GM10248 (cell line): ENCODE data around the gene TEX9.

ENCODE experiments used
- CTCF ChIA-PET: fragments of 300-600 bp; sonication (Branson Sonifier 250); formaldehyde crosslinking; extraction: SDS; loops from one replicate; lab custom pipeline; 2021; ENCODE audit warnings: antibody characterized with exemption; lab: Yijun Ruan, JAX
- POLR2A ChIA-PET: fragments of 350-650 bp; sonication (Branson Sonifier 250); formaldehyde crosslinking; extraction: SDS; loops from one replicate; lab custom pipeline; 2020; ENCODE audit warnings: antibody characterized with exemption; lab: Yijun Ruan, JAX
- DNase-seq: peaks from one replicate; pipeline ENCODE4 v3.0.0; 2012; ENCODE audit errors: extremely low spot score
- CTCF ChIP-seq: IDR thresholded peaks from 2 replicates; pipeline ENCODE4 v1.5.1; 2012; ENCODE audit warnings: mild to moderate bottlenecking, low read depth; ENCODE audit errors: extremely low read depth, missing control alignments, control extremely low read depth

Gene TEX9

GRCh38 chr15:56327721-56328502 lies 37.3 kb upstream of the TEX9 start:
- TF ChIP-seq CTCF = no peak
- ChIA-PET CTCF (no interaction called here), POLR2A (no interaction called here)
- DNase-seq = no peak

GRCh38 chr15:56337084-56337725 lies 28.0 kb upstream of the TEX9 start:
- ChIA-PET POLR2A (no interaction called here), CTCF (interaction anchor here (0.9 kb wide), 1 partner anchor 15 kb away, joined by 3 read pairs; no protein-coding TSS in a partner anchor)
- DNase-seq = no peak
- TF ChIP-seq CTCF = no peak

- no peak for TF ChIP-seq CTCF
- ChIA-PET CTCF (no interaction called here), POLR2A (no interaction called here)
- DNase-seq = no peak
Measured at GRCh38 chr15:56339594-56339993, 25.6 kb upstream of the TEX9 start.

GRCh38 chr15:56341201-56341600 lies 24.0 kb upstream of the TEX9 start:
- ChIA-PET CTCF (no interaction called here), POLR2A (no interaction called here)
- DNase-seq = no peak
- no peak for TF ChIP-seq CTCF

GRCh38 chr15:56342653-56343052 lies 22.6 kb upstream of the TEX9 start:
- no peak for DNase-seq
- POLR2A ChIA-PET = no interaction called here
- CTCF ChIA-PET = interaction anchor here (1.0 to 1.7 kb wide), 4 partner anchors 9 to 98 kb away, joined by 3 to 5 read pairs (median 4); no protein-coding TSS in a partner anchor
- TF ChIP-seq CTCF = no peak

GRCh38 chr15:56343879-56344278 lies 21.3 kb upstream of the TEX9 start:
- no peak for TF ChIP-seq CTCF
- DNase-seq = no peak
- CTCF ChIA-PET = no interaction called here
- POLR2A ChIA-PET = no interaction called here
